A673 (cell line): ENCODE data around the gene FILIP1.

Experiments used
- EZH2 ChIP-seq: fragments of 200-600 bp; sonication (generic); IDR thresholded peaks from 2 replicates; pipeline ENCODE4 v1.6.1; 2017; ENCODE audit warnings: borderline replicate concordance, low read depth, mild to moderate bottlenecking, mixed read lengths, antibody characterized with exemption, low read length; ENCODE audit not compliant: poor library complexity, severe bottlenecking
- TF ChIP-seq, protein P1 (sequence below): fragments of 300-800, 200-600 bp; sonication (generic); conservative IDR thresholded peaks from 2 replicates; pipeline ENCODE4 v1.5.1; 2017; ENCODE audit warnings: low read depth, mild to moderate bottlenecking, antibody characterized with exemption, low read length, moderate library complexity, mixed read lengths

DNA sequence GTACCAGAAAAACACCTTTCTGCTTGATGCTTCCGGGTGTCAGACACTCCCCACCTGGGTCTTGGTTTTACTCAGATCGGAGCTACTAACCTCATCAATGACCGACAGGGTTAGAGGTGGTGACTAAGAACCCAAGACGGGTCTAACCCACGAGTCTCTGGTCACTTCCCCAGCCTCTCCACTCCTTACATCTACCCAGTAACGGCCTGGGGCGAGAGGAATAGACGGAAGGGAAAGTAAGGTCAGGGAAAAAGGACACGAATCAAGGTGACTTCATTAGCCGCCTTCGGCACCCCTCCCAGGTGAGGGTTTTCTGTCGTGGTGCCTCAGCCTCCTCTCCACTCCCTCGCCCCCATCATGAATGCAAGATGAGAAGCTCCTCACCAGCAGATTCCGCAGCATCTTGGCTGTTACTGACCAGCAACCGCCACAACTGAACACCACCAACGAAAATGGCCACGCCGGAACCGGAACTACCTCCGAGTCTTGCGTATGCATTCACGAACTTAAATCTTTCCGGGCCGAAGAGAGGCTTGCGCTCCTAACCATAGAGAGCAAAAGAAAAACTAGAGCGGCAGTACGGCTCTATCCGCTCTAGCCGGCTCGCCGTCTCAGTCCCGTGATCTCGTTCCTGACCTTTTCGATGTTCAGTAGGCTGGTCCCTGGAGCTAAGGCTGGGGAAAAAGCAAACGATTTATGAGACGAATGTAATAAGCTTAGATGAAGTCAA, 250.1 kb downstream of the FILIP1 start, which contains the start of gene COX7A2:
- TF ChIP-seq, protein P1, sequence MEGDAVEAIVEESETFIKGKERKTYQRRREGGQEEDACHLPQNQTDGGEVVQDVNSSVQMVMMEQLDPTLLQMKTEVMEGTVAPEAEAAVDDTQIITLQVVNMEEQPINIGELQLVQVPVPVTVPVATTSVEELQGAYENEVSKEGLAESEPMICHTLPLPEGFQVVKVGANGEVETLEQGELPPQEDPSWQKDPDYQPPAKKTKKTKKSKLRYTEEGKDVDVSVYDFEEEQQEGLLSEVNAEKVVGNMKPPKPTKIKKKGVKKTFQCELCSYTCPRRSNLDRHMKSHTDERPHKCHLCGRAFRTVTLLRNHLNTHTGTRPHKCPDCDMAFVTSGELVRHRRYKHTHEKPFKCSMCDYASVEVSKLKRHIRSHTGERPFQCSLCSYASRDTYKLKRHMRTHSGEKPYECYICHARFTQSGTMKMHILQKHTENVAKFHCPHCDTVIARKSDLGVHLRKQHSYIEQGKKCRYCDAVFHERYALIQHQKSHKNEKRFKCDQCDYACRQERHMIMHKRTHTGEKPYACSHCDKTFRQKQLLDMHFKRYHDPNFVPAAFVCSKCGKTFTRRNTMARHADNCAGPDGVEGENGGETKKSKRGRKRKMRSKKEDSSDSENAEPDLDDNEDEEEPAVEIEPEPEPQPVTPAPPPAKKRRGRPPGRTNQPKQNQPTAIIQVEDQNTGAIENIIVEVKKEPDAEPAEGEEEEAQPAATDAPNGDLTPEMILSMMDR, result no peak
- no peak for TF ChIP-seq EZH2
